HepG2 (cell line): ENCODE measurements around the gene ZMIZ1. TPM values are rescaled to one million over a fixed set of nuclear protein-coding genes. Genes with fewer than 3 reads are reported as not detected.

ENCODE experiments used
- ATAC-seq: fragments of 200-7000 bp; cut with Tn5 transposase; 3 replicates; pipeline ENCODE4 v1.9.1; 2020; ENCODE audit warnings: mild to moderate bottlenecking, moderate library complexity
- BruUV-seq: library from RNA; stranded (reverse); fragments of 400-500 nt; replicated peaks from 2 replicates; lab custom pipeline; 2021; lab: Mats Ljungman, UMichigan
- CTCF ChIA-PET: fragments of 300-600 bp; formaldehyde crosslinking; extraction: SDS; loops from one replicate; lab custom pipeline; 2021; ENCODE audit warnings: low total read pairs, inconsistent platforms, low intra/inter-chr PET ratio; lab: Yijun Ruan, JAX
- POLR2A ChIA-PET: fragments of 350-600 bp; sonication (Branson Sonifier 250); formaldehyde crosslinking; loops from one replicate; lab custom pipeline; 2020; ENCODE audit warnings: antibody characterized with exemption, inconsistent platforms; lab: Yijun Ruan, JAX
- DNase-seq: peaks from one replicate; pipeline ENCODE4 v3.0.0-alpha.2; 2015; ENCODE audit warnings: low spot score
- FAIRE-seq: peaks from 3 replicates; lab custom pipeline; 2011; peaks lifted over from hg19 to GRCh38; lab: Jason Lieb, UNC
- H2AFZ ChIP-seq: one replicate; pipeline ENCODE4 v1.6.1; 2011; ENCODE audit warnings: low read length, inconsistent platforms
- H3K27ac ChIP-seq: fragments of 300-600 bp; 3 replicates; pipeline ENCODE4 v1.8.0; 2011; ENCODE audit warnings: mixed run types, mild to moderate bottlenecking, mixed read lengths, low read length, inconsistent platforms; ENCODE audit not compliant: insufficient read depth; ENCODE audit errors: extremely low read length
- H3K27me3 ChIP-seq, 2 experiments: fragments of 200-600 bp in 1 of 2; 2 replicates in 1 of 2; 3 replicates in 1 of 2; pipeline versions ENCODE4 v1.6.0 to v1.8.0; 2011; ENCODE audit warnings: low read length in 2 of 2, mild to moderate bottlenecking in 2 of 2, moderate library complexity in 2 of 2, inconsistent platforms in 1 of 2; ENCODE audit not compliant: insufficient read depth in 2 of 2, control insufficient read depth in 1 of 2
- H3K36me3 ChIP-seq, 2 experiments: fragments of 200-600 bp in 1 of 2; replicated peaks in 1 of 2; 2 replicates in 1 of 2; 3 replicates in 1 of 2; pipeline versions ENCODE4 v1.5.1 to v1.8.0; 2011; ENCODE audit warnings: low read length in 2 of 2, inconsistent platforms in 1 of 2; ENCODE audit not compliant: insufficient read depth in 2 of 2, control insufficient read depth in 1 of 2
- H3K4me1 ChIP-seq: 2 replicates; pipeline ENCODE4 v1.5.1; 2012; ENCODE audit warnings: low read length, inconsistent platforms; ENCODE audit not compliant: insufficient read depth
- H3K4me2 ChIP-seq: 2 replicates; pipeline ENCODE4 v1.6.0; 2011; ENCODE audit warnings: low read depth, low read length, inconsistent platforms
- H3K4me3 ChIP-seq, 3 experiments: fragments of 200-600 bp in 1 of 3; sonication (generic), shearing (Covaris generic) in 1 of 3; replicated peaks in 1 of 3; 2 replicates each; pipeline ENCODE4 v1.5.1; 2011 to 2016; ENCODE audit warnings: low read length in 3 of 3, inconsistent platforms in 2 of 3, low read depth in 2 of 3, mild to moderate bottlenecking in 2 of 3, control low read depth in 1 of 3, mixed read lengths in 1 of 3; ENCODE audit not compliant: insufficient read depth in 1 of 3
- H3K79me2 ChIP-seq: one replicate; pipeline ENCODE4 v1.6.1; 2011; ENCODE audit warnings: low read length, inconsistent platforms; ENCODE audit not compliant: insufficient read depth
- H3K9ac ChIP-seq: 2 replicates; pipeline ENCODE4 v1.6.0; 2011; ENCODE audit warnings: mild to moderate bottlenecking, low read depth, low read length, inconsistent platforms; ENCODE audit not compliant: insufficient read depth
- H3K9me3 ChIP-seq: 2 replicates; pipeline ENCODE4 v1.5.1; 2012; ENCODE audit warnings: mild to moderate bottlenecking, low read length
- H4K20me1 ChIP-seq: 2 replicates; pipeline ENCODE4 v1.6.0; 2011; ENCODE audit warnings: inconsistent platforms, mild to moderate bottlenecking, low read length, moderate library complexity; ENCODE audit not compliant: insufficient read depth
- AGO2 ChIP-seq: fragments of 200-400 bp; formaldehyde crosslinking; optimal IDR thresholded peaks from 2 replicates; pipeline ENCODE3; 2017; ENCODE audit warnings: mild to moderate bottlenecking, low read depth, low read length, moderate library complexity
- CEBPB ChIP-seq: IDR thresholded peaks from 2 replicates; pipeline ENCODE4 v1.6.1; 2011; ENCODE audit warnings: low read depth, low read length, improper control_type of control experiment, borderline replicate concordance
- ERF ChIP-seq: IDR thresholded peaks from 2 replicates; pipeline ENCODE4 v1.6.1; 2018; ENCODE audit warnings: missing biosample characterization, missing genetic modification reagents
- FOXA1 ChIP-seq, 2 experiments: fragments of 450-650 bp in 1 of 2; sonication (generic) in 1 of 2; formaldehyde crosslinking in 1 of 2; IDR thresholded peaks; 2 replicates each; pipeline versions ENCODE4 v1.4.0 to v1.6.1; 2016 to 2020; ENCODE audit warnings: missing genetic modification reagents in 1 of 2
- HCFC1 ChIP-seq: fragments of 150-350 bp; IDR thresholded peaks from 2 replicates; pipeline ENCODE4 v1.6.1; 2014; ENCODE audit warnings: low read depth, low read length
- MEIS1 ChIP-seq: sonication (generic); formaldehyde crosslinking; IDR thresholded peaks from 2 replicates; pipeline ENCODE4 v1.9.0; 2021; ENCODE audit warnings: mild to moderate bottlenecking, missing genetic modification reagents, moderate library complexity, borderline replicate concordance
- PHF20 ChIP-seq: sonication (generic); formaldehyde crosslinking; IDR thresholded peaks from 2 replicates; pipeline ENCODE4 v1.5.0; 2020; ENCODE audit warnings: mild to moderate bottlenecking, missing genetic modification reagents
- SAP130 ChIP-seq: IDR thresholded peaks from 2 replicates; pipeline ENCODE4 v1.6.1; 2016; ENCODE audit warnings: low read depth
- SNAI1 ChIP-seq: sonication (generic); formaldehyde crosslinking; IDR thresholded peaks from 2 replicates; pipeline ENCODE4 v1.5.0; 2020; ENCODE audit warnings: mild to moderate bottlenecking, missing genetic modification reagents, borderline replicate concordance
- YEATS4 ChIP-seq: sonication (generic); formaldehyde crosslinking; IDR thresholded peaks from 2 replicates; pipeline ENCODE4 v1.4.0; 2020; ENCODE audit warnings: missing genetic modification reagents, borderline replicate concordance
- ZNF775 ChIP-seq: sonication (generic); formaldehyde crosslinking; IDR thresholded peaks from 2 replicates; pipeline ENCODE4 v1.4.0; 2020; ENCODE audit warnings: missing genetic modification reagents, mild to moderate bottlenecking, moderate library complexity, borderline replicate concordance
- WGBS: methylation state at CpG from one replicate; pipeline ENCODE4 v1.1.6; 2017; ENCODE audit warnings: low lambda C conversion rate; 5-methylcytosine and 5-hydroxymethylcytosine counted together
- in situ Hi-C: cut with HindIII; loops from 2 replicates; pipeline ENCODE4 v1.10.0; 2017; ENCODE audit warnings: low pct_unique_long_range_greater_than_20kb; ENCODE audit not compliant: extremely low pct_ligation_motif_present
- intact Hi-C: fragments of 100-400 bp; cut with micrococcal nuclease; formaldehyde crosslinking; loops from one replicate; pipeline ENCODE4 v1.10.0; 2022; ENCODE audit not compliant: unreplicated experiment
- polyA plus RNA-seq, 8 experiments: library from polyadenylated mRNA; depleted of rRNA in 3 of 8; stranded (reverse) in 7 of 8; unstranded in 1 of 8; fragments of >200 nt; fragmentation: Illumina TruSeq in 4 of 8; extraction: Trizol in 4 of 8; gene quantifications; 2 replicates each; pipeline versions ENCODE4 v1.2.1 to v1.2.3, GENCODE V29; 2011 to 2016; ENCODE audit warnings: low read depth in 4 of 8, missing spikeins in 1 of 8, mixed read lengths in 1 of 8; ENCODE audit not compliant: insufficient read depth in 1 of 8
- total RNA-seq, 5 experiments: library from RNA; depleted of rRNA; stranded (reverse); fragments of >200 nt; fragmentation: Illumina TruSeq; extraction: Trizol; gene quantifications; 2 replicates each; pipeline ENCODE4 v1.2.3, GENCODE V29; 2016; ENCODE audit warnings: low read depth in 1 of 5

Gene ZMIZ1
- total and polyA plus RNA-seq, 2 of the 13 experiments (the other 11 are each of a cell fraction or from before 2014, with no cell fraction given), result 5.3 to 10.2 TPM

DNA sequence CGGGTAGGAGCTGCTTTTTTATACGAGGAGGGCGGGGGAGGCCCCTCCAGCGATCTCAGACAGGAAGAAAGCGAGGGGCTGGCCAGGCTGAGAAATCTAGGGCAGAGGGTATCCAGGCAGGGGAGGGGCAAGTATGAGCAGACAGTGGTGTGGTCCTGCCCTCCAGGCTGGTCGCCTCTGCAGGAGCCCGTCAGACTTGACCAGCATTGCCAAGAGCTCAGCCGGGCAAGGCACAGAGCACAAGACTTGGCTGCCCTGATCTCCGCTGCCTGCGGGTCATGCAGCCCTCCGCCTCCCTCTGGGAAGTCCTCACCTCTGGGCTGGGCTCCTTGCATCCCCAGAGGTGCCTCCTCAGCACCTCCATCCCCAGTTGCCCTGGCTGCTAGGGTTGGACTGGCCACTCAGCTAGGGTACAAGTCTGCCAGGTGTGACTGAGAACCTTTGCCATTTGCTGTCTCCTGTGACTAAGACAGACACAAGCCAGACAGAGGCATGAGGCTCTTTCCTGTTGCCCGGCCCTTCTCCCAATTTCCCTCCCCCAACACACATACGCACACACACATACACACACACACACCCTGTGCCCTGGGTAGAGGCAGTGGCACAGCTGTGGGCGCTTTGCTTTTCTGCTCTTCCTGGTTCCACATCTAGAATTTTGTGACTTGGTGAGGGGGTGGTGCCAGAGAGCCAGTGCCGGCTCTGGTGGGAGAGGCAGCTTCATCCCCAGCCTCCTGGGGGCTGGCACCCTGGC, 219.4 kb downstream of the ZMIZ1 start:
- H3K79me2 ChIP-seq, result no peaks in the 10 kb centered on the region

DNA sequence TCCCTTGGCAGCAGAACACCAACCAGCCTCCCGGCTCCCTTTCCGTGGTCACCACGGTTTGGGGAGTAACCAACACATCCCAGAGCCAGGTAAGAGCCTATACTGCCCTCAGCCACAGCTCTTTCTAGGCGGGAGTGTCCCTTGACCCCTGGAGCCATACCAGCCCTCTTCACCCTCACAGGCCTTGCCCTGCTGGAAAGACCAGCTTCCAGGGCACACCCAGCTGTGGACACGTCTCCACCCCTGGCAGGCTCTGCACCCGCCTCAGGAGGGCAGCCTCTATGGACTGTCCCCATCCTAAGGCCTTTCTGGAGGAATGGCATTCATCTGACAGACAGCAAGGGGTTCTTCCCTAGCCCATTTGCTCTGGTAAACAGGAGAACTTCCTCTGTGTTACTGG, 221.0 kb downstream of the ZMIZ1 start:
- no TSS peak for BruUV-seq
- Histone ChIP-seq H3K4me2 (no peak overlapping the region), H3K27ac (no peak overlapping the region), H2AFZ (no peak overlapping the region), H3K4me1 (no peaks in the 10 kb centered on the region), H3K9me3 (no peaks in the 10 kb centered on the region), H3K4me3 (no peak overlapping the region), H3K9ac (no peak overlapping the region), H3K36me3 (peaks cover 61 to 91% of the 10 kb centered on the region in 2 experiments), H4K20me1 (peaks cover 9% of the 10 kb centered on the region; the same call in 1 of the 2 replicates)
- FAIRE-seq, result no peak
- ATAC-seq, result no peak
- no peak for DNase-seq
- CTCF ChIA-PET, result no interaction called here
- in situ Hi-C loops (no loop called here), intact Hi-C loops (loop anchor here (10.0 kb wide), 1 partner anchor 55 kb away; the partner anchor contains the start of gene PPIF)
- TF ChIP-seq MEIS1 (CRISPR knock-in tag) (no peak), PHF20 (CRISPR knock-in tag) (no peak), HCFC1 (no peak), SNAI1 (CRISPR knock-in tag) (no peak), CEBPB (no peak), SAP130 (no peak), YEATS4 (CRISPR knock-in tag) (no peak), ZNF775 (CRISPR knock-in tag) (no peak), FOXA1 (IDR thresholded peaks at IDR 0.05) (no peak), FOXA1 (CRISPR knock-in tag; IDR thresholded peaks at IDR 0.05) (no peak)
- TF ChIP-seq, all 625 proteins: peak for 0
- no peaks in the 10 kb centered on the region for H3K27me3 ChIP-seq
- 86% methylated on average over 4 of the region's 6 CpGs for WGBS
- H3K79me2 ChIP-seq, result no peaks in the 10 kb centered on the region
- POLR2A ChIA-PET, result no interaction called here

More for the DNA sequence above, 219.4 kb downstream of the ZMIZ1 start:
- ChIA-PET CTCF (no interaction called here), POLR2A (interaction anchor here (0.8 kb wide), 1 partner anchor 47 kb away, joined by 3 read pairs; no protein-coding TSS in a partner anchor)
- in situ Hi-C loops, result no loop called here
- Histone ChIP-seq H3K4me1 (no peaks in the 10 kb centered on the region), H3K4me3 (no peak overlapping the region), H4K20me1 (peaks cover 6% of the 10 kb centered on the region; the same call in 1 of the 2 replicates), H3K27me3 (no peaks in the 10 kb centered on the region), H3K9me3 (no peaks in the 10 kb centered on the region), H3K4me2 (no peak overlapping the region), H3K36me3 (peaks cover 54 to 91% of the 10 kb centered on the region in 2 experiments), H3K27ac (no peak overlapping the region), H2AFZ (no peak overlapping the region), H3K9ac (no peak overlapping the region)
- DNase-seq (no peak), ATAC-seq (no peak), FAIRE-seq (no peak)
- WGBS, result 95% methylated on average over 10 of the region's 15 CpGs
- TF ChIP-seq AGO2 (peak; percentile 16), ERF (CRISPR knock-in tag) (no peak)
- BruUV-seq, result no TSS peak
- intact Hi-C loops, result no loop called here
